K562 (cell line): ENCODE measurements around the gene SLC22A4. TPM values are rescaled to one million over a fixed set of nuclear protein-coding genes. Genes with fewer than 3 reads are reported as not detected.

Experiments
- ATAC-seq: fragments of 200-7000 bp; cut with Tn5 transposase; 3 replicates; pipeline ENCODE4 v1.9.1; 2020; ENCODE audit warnings: moderate library complexity
- BruUV-seq: library from RNA; stranded (reverse); fragments of 400-500 nt; replicated peaks from 2 replicates; lab custom pipeline; 2021; lab: Mats Ljungman, UMichigan
- CTCF ChIA-PET: fragments of 300-600 bp; formaldehyde crosslinking; extraction: SDS; loops from one replicate; lab custom pipeline; 2021; ENCODE audit warnings: low intra/inter-chr PET ratio; lab: Yijun Ruan, JAX
- POLR2A ChIA-PET: fragments of 300-600, 350-650 bp; sonication (Branson Sonifier 250); formaldehyde crosslinking; extraction: SDS; loops from one replicate; lab custom pipeline; 2021; ENCODE audit warnings: antibody characterized with exemption, inconsistent platforms; lab: Yijun Ruan, JAX
- DNase-seq, 4 experiments: peaks; one replicate each; pipeline versions ENCODE4 v3.0.0 to v3.0.0-alpha.2; 2011 to 2018; ENCODE audit warnings: low spot score in 3 of 4, mixed read lengths in 3 of 4; ENCODE audit errors: extremely low read depth in 1 of 4
- FAIRE-seq: peaks from 2 replicates; lab custom pipeline; 2011; peaks lifted over from hg19 to GRCh38; lab: Jason Lieb, UNC
- H2AFZ ChIP-seq: 2 replicates; pipeline ENCODE4 v1.6.0; 2011; ENCODE audit warnings: low read depth, low read length, control low read depth, inconsistent platforms
- H3K27ac ChIP-seq: fragments of 200-600 bp; 3 replicates; pipeline ENCODE4 v1.8.0; 2011; ENCODE audit warnings: low read depth, mild to moderate bottlenecking, control low read depth, inconsistent platforms, low read length, moderate library complexity, mixed read lengths; ENCODE audit errors: extremely low read depth
- H3K27me3 ChIP-seq, 2 experiments: fragments of 300-600 bp in 1 of 2; 2 replicates in 1 of 2; 3 replicates in 1 of 2; pipeline versions ENCODE4 v1.6.0 to v1.8.0; 2011; ENCODE audit warnings: inconsistent platforms in 2 of 2, low read length in 2 of 2, mild to moderate bottlenecking in 1 of 2, mixed read lengths in 1 of 2, moderate library complexity in 1 of 2; ENCODE audit not compliant: control insufficient read depth in 2 of 2, insufficient read depth in 2 of 2
- H3K36me3 ChIP-seq: fragments of 300-600 bp; 3 replicates; pipeline ENCODE4 v1.8.0; 2011; ENCODE audit warnings: mild to moderate bottlenecking, low read length, inconsistent platforms; ENCODE audit not compliant: control insufficient read depth, insufficient read depth
- H3K4me1 ChIP-seq, 2 experiments: fragments of 200-600 bp in 1 of 2; replicated peaks in 1 of 2; 2 replicates in 1 of 2; 3 replicates in 1 of 2; pipeline versions ENCODE4 v1.5.1 to v1.8.0; 2011; ENCODE audit warnings: inconsistent platforms in 2 of 2, low read length in 2 of 2, mild to moderate bottlenecking in 1 of 2, mixed read lengths in 1 of 2, moderate library complexity in 1 of 2; ENCODE audit not compliant: control insufficient read depth in 2 of 2, insufficient read depth in 2 of 2
- H3K4me2 ChIP-seq: 2 replicates; pipeline ENCODE4 v1.6.1; 2011; ENCODE audit warnings: low read length, control low read depth, inconsistent platforms, mixed read lengths; ENCODE audit not compliant: insufficient read depth
- H3K4me3 ChIP-seq: fragments of 200-600 bp; sonication (generic), shearing (Covaris generic); 2 replicates; pipeline ENCODE4 v1.5.1; 2016; ENCODE audit warnings: control low read depth, inconsistent platforms
- H3K79me2 ChIP-seq: fragments of 200-600 bp; 3 replicates; pipeline ENCODE4 v1.8.0; 2011; ENCODE audit warnings: low read length, inconsistent platforms; ENCODE audit not compliant: control insufficient read depth, insufficient read depth
- H3K9ac ChIP-seq, 2 experiments: 2 replicates each; pipeline versions ENCODE4 v1.6.0 to v1.6.1; 2011; ENCODE audit warnings: low read depth in 2 of 2, low read length in 2 of 2, control low read depth in 1 of 2, inconsistent platforms in 1 of 2, mild to moderate bottlenecking in 1 of 2, mixed read lengths in 1 of 2; ENCODE audit not compliant: insufficient read depth in 1 of 2
- H3K9me1 ChIP-seq: one replicate; pipeline ENCODE4 v1.6.0; 2011; ENCODE audit warnings: inconsistent platforms, mild to moderate bottlenecking, low read length, moderate library complexity; ENCODE audit not compliant: control insufficient read depth, insufficient read depth
- H3K9me3 ChIP-seq: replicated peaks from 2 replicates; pipeline ENCODE4 v1.5.1; 2011; ENCODE audit warnings: low read depth, low read length, inconsistent platforms; ENCODE audit not compliant: control insufficient read depth, insufficient read depth
- H4K20me1 ChIP-seq: replicated peaks from 2 replicates; pipeline ENCODE4 v1.6.1; 2011; ENCODE audit warnings: low read length, inconsistent platforms, mixed read lengths; ENCODE audit not compliant: control insufficient read depth, insufficient read depth
- CEBPG ChIP-seq, 3 experiments: fragments of 200-800 bp in 1 of 3; sonication (Bioruptor generic) in 1 of 3; sonication (generic) in 1 of 3; formaldehyde crosslinking in 1 of 3; IDR thresholded peaks in 2 of 3; conservative IDR thresholded peaks in 1 of 3; 2 replicates each; pipeline versions ENCODE4 v1.6.1 to v1.8.0; 2016 to 2022; ENCODE audit warnings: missing compliant biosample characterization in 2 of 3, missing genetic modification characterization in 2 of 3, mild to moderate bottlenecking in 1 of 3, missing genetic modification reagents in 1 of 3
- ZNF518B ChIP-seq: fragments of 250-450 bp; sonication (Bioruptor Pico); IDR thresholded peaks from 2 replicates; pipeline ENCODE4 v1.5.0; 2021; ENCODE audit warnings: mild to moderate bottlenecking, moderate library complexity
- WGBS: fragments of 100-300 bp; shearing (Covaris generic); methylation state at CpG from one replicate; pipeline ENCODE4 v1.1.6; 2016; ENCODE audit warnings: low coverage, mixed read lengths; ENCODE audit not compliant: insufficient coverage; ENCODE audit errors: missing lambda C conversion rate; 5-methylcytosine and 5-hydroxymethylcytosine counted together
- in situ Hi-C: fragments of 300-500 bp; cut with MboI; formaldehyde crosslinking; loops from 4 replicates; pipeline ENCODE4 v1.15.0; 2018; ENCODE audit warnings: inconsistent platforms, mixed read lengths
- intact Hi-C: fragments of 100-400 bp; cut with micrococcal nuclease; formaldehyde crosslinking; loops from 2 replicates; pipeline ENCODE4 v1.14.2; 2022
- polyA plus RNA-seq, 8 experiments: library from polyadenylated mRNA; depleted of rRNA in 4 of 8; stranded (reverse) in 5 of 8; unstranded in 3 of 8; fragments of >200 nt; fragmentation: Nextera tagmentation in 2 of 8; fragmentation: Illumina TruSeq in 1 of 8; extraction: Ambion mirVana in 2 of 8; extraction: Trizol in 1 of 8; gene quantifications; 2 replicates each; pipeline versions ENCODE4 v1.2.1 to v1.2.3, GENCODE V29; 2011 to 2014; ENCODE audit warnings: inconsistent platforms in 1 of 8, missing spikeins in 1 of 8
- total RNA-seq, 7 experiments: library from RNA; depleted of rRNA in 6 of 7; stranded (reverse); fragments of >200 nt in 6 of 7; fragmentation: Illumina TruSeq in 2 of 7; extraction: Trizol in 2 of 7; gene quantifications; 2 replicates each; pipeline versions ENCODE4 v1.2.1 to v1.2.3, GENCODE V29; 2011 to 2021; ENCODE audit warnings: low replicate concordance in 1 of 7

SLC22A4 gene
- total and polyA plus RNA-seq, 9 of the 15 experiments (the other 6 are each of a cell fraction or from before 2014, with no cell fraction given) = 2.7 to 9.5 (median 6.2) TPM

- no peak for DNase-seq
- intact Hi-C loops = no loop called here
- ChIA-PET POLR2A (interaction anchor here (2.7 kb wide), 1 partner anchor 9 kb away, joined by 10 read pairs; no protein-coding TSS in a partner anchor), CTCF (no interaction called here)
- Histone ChIP-seq H3K79me2 (no peaks in the 10 kb centered on the region), H3K9me1 (no peaks in the 10 kb centered on the region), H2AFZ (no peak overlapping the region), H3K27ac (no peak overlapping the region), H3K36me3 (no peaks in the 10 kb centered on the region; the same call in 2 of the 3 replicates), H3K4me2 (no peak overlapping the region), H3K9me3 (no peaks in the 10 kb centered on the region; the same call in 1 of the 2 replicates), H3K4me1 (peaks cover 0 to 5% of the 10 kb centered on the region in 2 experiments; a peak in 2 of 5 replicates), H3K27me3 (no peaks in the 10 kb centered on the region), H3K4me3 (no peak overlapping the region), H4K20me1 (no peaks in the 10 kb centered on the region), H3K9ac (no peak overlapping the region)
- no TSS peak for BruUV-seq
- peak; percentile 26 for FAIRE-seq
- ATAC-seq = no peak
- 68% methylated on average over 1 of the region's 1 CpG for WGBS
- no peak for TF ChIP-seq CEBPG (CRISPR knock-in tag; IDR thresholded peaks at IDR 0.05)
- peak in 1 of 2 experiments; percentile 78; a peak in 2 of 4 replicates for TF ChIP-seq CEBPG (tag; conservative IDR thresholded peaks at IDR 0.05 in 1 of 2, IDR thresholded peaks at IDR 0.05 in 1 of 2)
- no peak for TF ChIP-seq ZNF518B (CRISPR knock-in tag)
- in situ Hi-C loops = no loop called here
Measured at GRCh38 chr5:132353486-132353995, 59.3 kb downstream of the SLC22A4 start.
